ENCODE data around the gene PLCB1. TPM values are rescaled to one million over a fixed set of nuclear protein-coding genes. Genes with fewer than 3 reads are reported as not detected.
"Not testable (repeated sequence)": the region's sequence is repeated elsewhere in the genome, so short reads cannot be mapped to it uniquely, and the experiment has no call there.

PLCB1 gene
- 5.8 and 13.3 TPM in 2 replicates for total RNA-seq (2014; rRNA removed; shearing (Covaris generic))

GRCh38 chr20:8131598-8132483, at the start of gene PLCB1:
Gene PLCB1 (plus strand): TSS chr20:8132266. CDS start chr20:8132652, 386 bp downstream.
- peak within 1 kb of the TSS; percentile 60 for H3K4me3 ChIP-seq (ENCODE audit: insufficient read depth, low read depth, low read length)
- H3K36me3 ChIP-seq (replicated peaks; ENCODE audit: control insufficient read depth, insufficient read depth, low read length): no peaks in the 10 kb centered on the region
- H3K27me3 ChIP-seq (ENCODE audit: control insufficient read depth, insufficient read depth, low read length): peaks cover 29% of the 10 kb centered on the region
- DNase-seq: peak; percentile 92

GRCh38 chr20:8082989-8083388, 49.1 kb upstream of the PLCB1 start:
- Histone ChIP-seq H3K36me3 (replicated peaks; ENCODE audit: control insufficient read depth, insufficient read depth, low read length) (no peaks in the 10 kb centered on the region), H3K27me3 (ENCODE audit: control insufficient read depth, insufficient read depth, low read length) (no peaks in the 10 kb centered on the region), H3K4me3 (ENCODE audit: insufficient read depth, low read depth, low read length) (no peak overlapping the region)
- no peak for DNase-seq

- Histone ChIP-seq H3K36me3 (replicated peaks; ENCODE audit: control insufficient read depth, insufficient read depth, low read length) (no peaks in the 10 kb centered on the region), H3K27me3 (ENCODE audit: control insufficient read depth, insufficient read depth, low read length) (no peaks in the 10 kb centered on the region), H3K4me3 (ENCODE audit: insufficient read depth, low read depth, low read length) (no peak overlapping the region)
- DNase-seq: no peak
These were observed 42.4 kb upstream of the PLCB1 start for GRCh38 chr20:8089668-8090067.

- H3K4me3 ChIP-seq (ENCODE audit: insufficient read depth, low read depth, low read length): no peak overlapping the region
- no peaks in the 10 kb centered on the region for H3K27me3 ChIP-seq (ENCODE audit: control insufficient read depth, insufficient read depth, low read length)
- H3K36me3 ChIP-seq (replicated peaks; ENCODE audit: control insufficient read depth, insufficient read depth, low read length): no peaks in the 10 kb centered on the region
- no peak for DNase-seq
These were observed 37.6 kb upstream of the PLCB1 start for GRCh38 chr20:8094415-8094818.

- no peaks in the 10 kb centered on the region for H3K27me3 ChIP-seq (ENCODE audit: control insufficient read depth, insufficient read depth, low read length)
- H3K4me3 ChIP-seq (ENCODE audit: insufficient read depth, low read depth, low read length): no peak overlapping the region
- no peaks in the 10 kb centered on the region for H3K36me3 ChIP-seq (replicated peaks; ENCODE audit: control insufficient read depth, insufficient read depth, low read length)
- DNase-seq: no peak
These were observed 37.2 kb upstream of the PLCB1 start for GRCh38 chr20:8094850-8095249.

GRCh38 chr20:8095648-8096572, 36.2 kb upstream of the PLCB1 start:
- Histone ChIP-seq H3K4me3 (ENCODE audit: insufficient read depth, low read depth, low read length) (no peak overlapping the region), H3K27me3 (ENCODE audit: control insufficient read depth, insufficient read depth, low read length) (no peaks in the 10 kb centered on the region), H3K36me3 (replicated peaks; ENCODE audit: control insufficient read depth, insufficient read depth, low read length) (no peaks in the 10 kb centered on the region)
- no peak for DNase-seq

- no peaks in the 10 kb centered on the region for H3K27me3 ChIP-seq (ENCODE audit: control insufficient read depth, insufficient read depth, low read length)
- no peaks in the 10 kb centered on the region for H3K36me3 ChIP-seq (replicated peaks; ENCODE audit: control insufficient read depth, insufficient read depth, low read length)
- no peak for DNase-seq
- no peak overlapping the region for H3K4me3 ChIP-seq (ENCODE audit: insufficient read depth, low read depth, low read length)
These were observed 34.8 kb upstream of the PLCB1 start for GRCh38 chr20:8097307-8097706.

- no peaks in the 10 kb centered on the region for H3K36me3 ChIP-seq (replicated peaks; ENCODE audit: control insufficient read depth, insufficient read depth, low read length)
- H3K4me3 ChIP-seq (ENCODE audit: insufficient read depth, low read depth, low read length): no peak overlapping the region
- no peaks in the 10 kb centered on the region for H3K27me3 ChIP-seq (ENCODE audit: control insufficient read depth, insufficient read depth, low read length)
- no peak for DNase-seq
These were observed 27.8 kb upstream of the PLCB1 start for GRCh38 chr20:8104252-8104651.

- H3K36me3 ChIP-seq (replicated peaks; ENCODE audit: control insufficient read depth, insufficient read depth, low read length); H3K27me3 ChIP-seq (ENCODE audit: control insufficient read depth, insufficient read depth, low read length); DNase-seq: not testable (repeated sequence)
- H3K4me3 ChIP-seq (ENCODE audit: insufficient read depth, low read depth, low read length): peak overlapping the region; percentile 28
These were observed 17.5 kb upstream of the PLCB1 start for GRCh38 chr20:8114612-8115011.

- no peak for DNase-seq
These were observed 16.6 kb upstream of the PLCB1 start for GRCh38 chr20:8115436-8115835.

GRCh38 chr20:8116067-8116811, 15.8 kb upstream of the PLCB1 start:
- no peak for DNase-seq
- Histone ChIP-seq H3K27me3 (ENCODE audit: control insufficient read depth, insufficient read depth, low read length) (no peaks in the 10 kb centered on the region), H3K36me3 (replicated peaks; ENCODE audit: control insufficient read depth, insufficient read depth, low read length) (no peaks in the 10 kb centered on the region), H3K4me3 (ENCODE audit: insufficient read depth, low read depth, low read length) (no peak overlapping the region)

More at GRCh38 chr20:8115436-8115835, 16.6 kb upstream of the PLCB1 start:
- Histone ChIP-seq H3K36me3 (replicated peaks; ENCODE audit: control insufficient read depth, insufficient read depth, low read length) (no peaks in the 10 kb centered on the region), H3K4me3 (ENCODE audit: insufficient read depth, low read depth, low read length) (no peak overlapping the region), H3K27me3 (ENCODE audit: control insufficient read depth, insufficient read depth, low read length) (no peaks in the 10 kb centered on the region)

- H3K27me3 ChIP-seq (ENCODE audit: control insufficient read depth, insufficient read depth, low read length): no peaks in the 10 kb centered on the region
- DNase-seq: no peak
- H3K4me3 ChIP-seq (ENCODE audit: insufficient read depth, low read depth, low read length): no peak overlapping the region
- H3K36me3 ChIP-seq (replicated peaks; ENCODE audit: control insufficient read depth, insufficient read depth, low read length): no peaks in the 10 kb centered on the region
These were observed 14.4 kb upstream of the PLCB1 start for GRCh38 chr20:8117636-8118035.

- Histone ChIP-seq H3K27me3 (ENCODE audit: control insufficient read depth, insufficient read depth, low read length) (no peaks in the 10 kb centered on the region), H3K4me3 (ENCODE audit: insufficient read depth, low read depth, low read length) (no peak overlapping the region), H3K36me3 (replicated peaks; ENCODE audit: control insufficient read depth, insufficient read depth, low read length) (no peaks in the 10 kb centered on the region)
- DNase-seq: no peak
These were observed 14.0 kb upstream of the PLCB1 start for GRCh38 chr20:8118039-8118438.

GRCh38 chr20:8118760-8119159, 13.3 kb upstream of the PLCB1 start:
- Histone ChIP-seq H3K36me3 (replicated peaks; ENCODE audit: control insufficient read depth, insufficient read depth, low read length) (no peaks in the 10 kb centered on the region), H3K27me3 (ENCODE audit: control insufficient read depth, insufficient read depth, low read length) (no peaks in the 10 kb centered on the region), H3K4me3 (ENCODE audit: insufficient read depth, low read depth, low read length) (no peak overlapping the region)
- DNase-seq: no peak

Measured in H7 (cell line).